H9 (cell line): Measurements from ENCODE around the gene FABP3. TPM values are rescaled to one million over a fixed set of nuclear protein-coding genes. Genes with fewer than 3 reads are reported as not detected.

Experiments
- DNase-seq: peaks from one replicate; pipeline ENCODE4 v3.0.0-alpha.2; 2017
- H2AFZ ChIP-seq: one replicate; pipeline ENCODE4 v1.6.1; 2013; ENCODE audit warnings: mild to moderate bottlenecking, low read length, control low read depth, moderate library complexity
- H2AK5ac ChIP-seq: 2 replicates; pipeline ENCODE4 v1.6.1; 2013; ENCODE audit warnings: low read length, control low read depth, mixed read lengths; ENCODE audit not compliant: insufficient read length
- H2BK120ac ChIP-seq: one replicate; pipeline ENCODE4 v1.6.1; 2013; ENCODE audit warnings: low read depth, mild to moderate bottlenecking, low read length, control low read depth, inconsistent platforms; ENCODE audit not compliant: poor library complexity, severe bottlenecking
- H2BK12ac ChIP-seq: 2 replicates; pipeline ENCODE4 v1.6.1; 2013; ENCODE audit warnings: low read length, control low read depth, mixed read lengths, low read depth; ENCODE audit not compliant: insufficient read length
- H2BK15ac ChIP-seq: 2 replicates; pipeline ENCODE4 v1.6.1; 2013; ENCODE audit warnings: low read depth, low read length, control low read depth
- H2BK20ac ChIP-seq: one replicate; pipeline ENCODE4 v1.6.1; 2013; ENCODE audit warnings: low read depth, mild to moderate bottlenecking, low read length, control low read depth, inconsistent platforms; ENCODE audit not compliant: poor library complexity, severe bottlenecking
- H2BK5ac ChIP-seq: 2 replicates; pipeline ENCODE4 v1.6.1; 2013; ENCODE audit warnings: low read length, control low read depth, mixed read lengths; ENCODE audit not compliant: insufficient read length
- H3K14ac ChIP-seq: 2 replicates; pipeline ENCODE4 v1.6.1; 2013; ENCODE audit warnings: low read length, control low read depth; ENCODE audit not compliant: insufficient read depth
- H3K18ac ChIP-seq: 2 replicates; pipeline ENCODE4 v1.6.1; 2013; ENCODE audit warnings: low read depth, mild to moderate bottlenecking, mixed read lengths, low read length, control low read depth; ENCODE audit not compliant: insufficient read length
- H3K23ac ChIP-seq: 2 replicates; pipeline ENCODE4 v1.6.1; 2013; ENCODE audit warnings: low read length, control low read depth, mixed read lengths, low read depth; ENCODE audit not compliant: insufficient read length
- H3K23me2 ChIP-seq: 2 replicates; pipeline ENCODE4 v1.6.1; 2013; ENCODE audit warnings: low read depth, mild to moderate bottlenecking, mixed read lengths, low read length, control low read depth; ENCODE audit not compliant: insufficient read length, poor library complexity, severe bottlenecking
- H3K27ac ChIP-seq: 2 replicates; pipeline ENCODE4 v1.5.1; 2013; ENCODE audit warnings: low read length, control low read depth, mixed read lengths, low read depth; ENCODE audit not compliant: insufficient read length
- H3K27me3 ChIP-seq: 2 replicates; pipeline ENCODE4 v1.6.1; 2013; ENCODE audit warnings: low read length, control low read depth, inconsistent platforms; ENCODE audit not compliant: insufficient read depth
- H3K4ac ChIP-seq: 2 replicates; pipeline ENCODE4 v1.6.1; 2013; ENCODE audit warnings: low read depth, mild to moderate bottlenecking, control low read depth, inconsistent platforms, low read length, moderate library complexity
- H3K4me1 ChIP-seq: 2 replicates; pipeline ENCODE4 v1.6.1; 2013; ENCODE audit warnings: low read length, control low read depth, inconsistent platforms; ENCODE audit not compliant: insufficient read depth
- H3K4me2 ChIP-seq: 2 replicates; pipeline ENCODE4 v1.6.1; 2013; ENCODE audit warnings: low read length, control low read depth, mixed read lengths; ENCODE audit not compliant: insufficient read length, insufficient read depth
- H3K56ac ChIP-seq: 2 replicates; pipeline ENCODE4 v1.6.1; 2013; ENCODE audit warnings: low read depth, mild to moderate bottlenecking, mixed read lengths, low read length, control low read depth; ENCODE audit not compliant: insufficient read length
- H3K79me1 ChIP-seq: 2 replicates; pipeline ENCODE4 v1.6.1; 2013; ENCODE audit warnings: low read depth, mild to moderate bottlenecking, moderate library complexity, low read length, control low read depth, inconsistent platforms; ENCODE audit not compliant: insufficient read depth, poor library complexity, severe bottlenecking
- H3K79me2 ChIP-seq: 2 replicates; pipeline ENCODE4 v1.6.1; 2013; ENCODE audit warnings: low read length, control low read depth, inconsistent platforms; ENCODE audit not compliant: insufficient read depth
- H3K9ac ChIP-seq: 2 replicates; pipeline ENCODE4 v1.6.1; 2013; ENCODE audit warnings: low read length, control low read depth, mixed read lengths; ENCODE audit not compliant: insufficient read length; ENCODE audit errors: extremely low read depth
- H3K9me3 ChIP-seq: one replicate; pipeline ENCODE4 v1.6.1; 2013; ENCODE audit warnings: low read depth, low read length, inconsistent platforms; ENCODE audit not compliant: control insufficient read depth
- H3T11ph ChIP-seq: one replicate; pipeline ENCODE4 v1.6.1; 2013; ENCODE audit warnings: mild to moderate bottlenecking, low read length, control low read depth, inconsistent platforms
- H4K20me1 ChIP-seq: one replicate; pipeline ENCODE4 v1.6.1; 2013; ENCODE audit not compliant: control insufficient read depth, insufficient read length, insufficient read depth
- H4K5ac ChIP-seq: 2 replicates; pipeline ENCODE4 v1.6.1; 2013; ENCODE audit warnings: low read depth, mild to moderate bottlenecking, mixed read lengths, low read length, control low read depth; ENCODE audit not compliant: insufficient read length
- H4K8ac ChIP-seq: replicated peaks from 2 replicates; pipeline ENCODE4 v1.6.1; 2013; ENCODE audit warnings: low read length, control low read depth, mixed read lengths, low read depth; ENCODE audit not compliant: insufficient read length
- H4K91ac ChIP-seq: 2 replicates; pipeline ENCODE4 v1.6.1; 2013; ENCODE audit warnings: low read depth, mild to moderate bottlenecking, moderate library complexity, mixed read lengths, low read length, control low read depth; ENCODE audit not compliant: insufficient read length
- H3K27ac Mint-ChIP-seq, 3 experiments: 2 replicates in 2 of 3; 3 replicates in 1 of 3; pipeline ENCODE4 v1.8.0; 2020 to 2021; ENCODE audit warnings: mixed read lengths in 3 of 3, mild to moderate bottlenecking in 1 of 3, moderate library complexity in 1 of 3
- H3K27me3 Mint-ChIP-seq: 2 replicates; pipeline ENCODE4 v1.8.0; 2021; ENCODE audit warnings: low read depth, mild to moderate bottlenecking, moderate library complexity, mixed read lengths
- H3K36me3 Mint-ChIP-seq, 3 experiments: 2 replicates in 2 of 3; 3 replicates in 1 of 3; pipeline ENCODE4 v1.8.0; 2020 to 2021; ENCODE audit warnings: low read depth in 3 of 3, mixed read lengths in 3 of 3; ENCODE audit not compliant: insufficient read depth in 1 of 3
- H3K4me1 Mint-ChIP-seq, 2 experiments: 2 replicates each; pipeline ENCODE4 v1.8.0; 2020; ENCODE audit warnings: mixed read lengths in 2 of 2
- H3K4me3 Mint-ChIP-seq, 2 experiments: 2 replicates in 1 of 2; 3 replicates in 1 of 2; pipeline ENCODE4 v1.8.0; 2020 to 2021; ENCODE audit warnings: mild to moderate bottlenecking in 2 of 2, mixed read lengths in 2 of 2, moderate library complexity in 1 of 2
- H3K9me3 Mint-ChIP-seq, 2 experiments: 2 replicates in 1 of 2; 3 replicates in 1 of 2; pipeline ENCODE4 v1.8.0; 2020; ENCODE audit warnings: mild to moderate bottlenecking in 2 of 2, mixed read lengths in 2 of 2, moderate library complexity in 1 of 2
- WGBS: extraction: QIAGEN DNeasy Blood & Tissue Kit; methylation state at CpG from one replicate; pipeline ENCODE4 v1.1.7; 2013; ENCODE audit warnings: missing lambda C conversion rate, low lambda C conversion rate, mixed read lengths; ENCODE audit not compliant: insufficient read length; ENCODE audit errors: extremely low coverage; 5-methylcytosine and 5-hydroxymethylcytosine counted together
- total RNA-seq: library from RNA; stranded (reverse); gene quantifications from 2 replicates; pipeline ENCODE4 v1.2.1, GENCODE V29; 2021
- TF ChIP-seq, protein P1 (sequence below): fragments of 200-600 bp; sonication (generic); conservative IDR thresholded peaks from 3 replicates; pipeline ENCODE4 v1.8.0; 2021; ENCODE audit warnings: antibody characterized with exemption, mild to moderate bottlenecking

The FABP3 gene
- total RNA-seq, 1 experiment from 2014 or later: 9.0 TPM

DNA sequence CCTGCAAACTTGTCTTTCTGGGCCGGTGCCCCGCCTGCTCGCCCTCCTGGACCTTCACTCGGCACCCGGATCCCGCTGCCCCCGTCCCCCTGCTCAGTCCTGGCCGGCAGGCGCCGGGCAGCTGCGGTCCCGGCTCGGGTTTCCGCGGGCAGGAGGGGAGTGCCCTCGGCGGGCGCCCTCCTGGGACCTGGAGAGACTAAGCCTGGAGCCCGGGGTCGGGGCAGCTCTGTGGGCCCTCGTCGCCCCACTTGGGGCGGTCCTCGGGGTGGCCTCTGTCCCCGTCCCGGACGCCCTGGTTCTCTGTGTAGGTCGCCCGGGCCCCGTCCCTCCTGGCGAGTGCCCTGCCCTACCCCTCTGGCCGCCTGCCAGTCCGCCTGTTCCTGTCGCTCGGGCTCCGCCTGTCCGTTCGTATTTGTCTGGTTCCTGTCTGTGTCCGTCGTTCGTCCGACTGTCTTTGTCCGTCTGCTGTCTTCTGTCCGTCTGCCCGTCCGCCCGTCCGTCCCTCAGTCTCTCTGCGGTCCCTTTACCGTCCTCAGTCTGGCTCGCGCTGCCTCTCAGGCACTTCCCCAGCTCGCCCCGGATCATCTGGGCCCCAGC, 40.6 kb upstream of the FABP3 start:
- Mint-ChIP-seq H3K4me1 (peaks cover 32% of the 10 kb centered on the region in 2 experiments), H3K36me3 (peaks cover 0 to 10% (median 7%) of the 10 kb centered on the region in 3 experiments; a peak in 5 of 7 replicates), H3K27me3 (peaks cover 28% of the 10 kb centered on the region), H3K27ac (peak overlapping the region in 2 of 3 experiments; percentile 13 to 83; a peak in 3 of 7 replicates), H3K9me3 (no peaks in the 10 kb centered on the region), H3K4me3 (peak overlapping the region; percentile 97 to 98)
- H2AFZ ChIP-seq: no peak overlapping the region
- peak overlapping the region; percentile 86 for H3K9ac ChIP-seq
- no CpG with 5 or more reads among the region's 54 CpGs for WGBS
- H3K18ac ChIP-seq: peak overlapping the region; percentile 78
- no peaks in the 10 kb centered on the region for H3K9me3 ChIP-seq
- H3K56ac ChIP-seq: no peak overlapping the region
- no peak overlapping the region for H4K5ac ChIP-seq
- no peak overlapping the region for H3K27ac ChIP-seq
- no peak overlapping the region for H3K23ac ChIP-seq
- no peak overlapping the region for H2BK120ac ChIP-seq
- H3K4me1 ChIP-seq: peaks cover 3% of the 10 kb centered on the region; the same call in 1 of the 2 replicates
- H4K91ac ChIP-seq: no peak overlapping the region
- peak overlapping the region; percentile 94 for H3K4me2 ChIP-seq
- no peak overlapping the region for H2BK5ac ChIP-seq
- H2BK12ac ChIP-seq: no peak overlapping the region
- H3K79me1 ChIP-seq: no peaks in the 10 kb centered on the region
- H2BK20ac ChIP-seq: no peak overlapping the region
- peak overlapping the region; percentile 39 for H4K8ac ChIP-seq
- no peaks in the 10 kb centered on the region for H4K20me1 ChIP-seq
- H3K14ac ChIP-seq: peak overlapping the region; percentile 96
- H3K4ac ChIP-seq: no peak overlapping the region
- no peaks in the 10 kb centered on the region for H3K27me3 ChIP-seq
- H2AK5ac ChIP-seq: no peak overlapping the region
- H3K79me2 ChIP-seq: no peaks in the 10 kb centered on the region
- peaks cover 16% of the 10 kb centered on the region for H3K23me2 ChIP-seq
- H2BK15ac ChIP-seq: no peak overlapping the region
- TF ChIP-seq, protein P1, sequence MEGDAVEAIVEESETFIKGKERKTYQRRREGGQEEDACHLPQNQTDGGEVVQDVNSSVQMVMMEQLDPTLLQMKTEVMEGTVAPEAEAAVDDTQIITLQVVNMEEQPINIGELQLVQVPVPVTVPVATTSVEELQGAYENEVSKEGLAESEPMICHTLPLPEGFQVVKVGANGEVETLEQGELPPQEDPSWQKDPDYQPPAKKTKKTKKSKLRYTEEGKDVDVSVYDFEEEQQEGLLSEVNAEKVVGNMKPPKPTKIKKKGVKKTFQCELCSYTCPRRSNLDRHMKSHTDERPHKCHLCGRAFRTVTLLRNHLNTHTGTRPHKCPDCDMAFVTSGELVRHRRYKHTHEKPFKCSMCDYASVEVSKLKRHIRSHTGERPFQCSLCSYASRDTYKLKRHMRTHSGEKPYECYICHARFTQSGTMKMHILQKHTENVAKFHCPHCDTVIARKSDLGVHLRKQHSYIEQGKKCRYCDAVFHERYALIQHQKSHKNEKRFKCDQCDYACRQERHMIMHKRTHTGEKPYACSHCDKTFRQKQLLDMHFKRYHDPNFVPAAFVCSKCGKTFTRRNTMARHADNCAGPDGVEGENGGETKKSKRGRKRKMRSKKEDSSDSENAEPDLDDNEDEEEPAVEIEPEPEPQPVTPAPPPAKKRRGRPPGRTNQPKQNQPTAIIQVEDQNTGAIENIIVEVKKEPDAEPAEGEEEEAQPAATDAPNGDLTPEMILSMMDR: no peak
- no peak overlapping the region for H3T11ph ChIP-seq
- no peak for DNase-seq
